Measurements from ENCODE around the gene SMIM8. TPM values are rescaled to one million over a fixed set of nuclear protein-coding genes. Genes with fewer than 3 reads are reported as not detected.

SMIM8 gene
- total and polyA plus RNA-seq, 2 of the 4 experiments (the other 2 are of a cell fraction), result 2.7 to 3.6 TPM

DNA sequence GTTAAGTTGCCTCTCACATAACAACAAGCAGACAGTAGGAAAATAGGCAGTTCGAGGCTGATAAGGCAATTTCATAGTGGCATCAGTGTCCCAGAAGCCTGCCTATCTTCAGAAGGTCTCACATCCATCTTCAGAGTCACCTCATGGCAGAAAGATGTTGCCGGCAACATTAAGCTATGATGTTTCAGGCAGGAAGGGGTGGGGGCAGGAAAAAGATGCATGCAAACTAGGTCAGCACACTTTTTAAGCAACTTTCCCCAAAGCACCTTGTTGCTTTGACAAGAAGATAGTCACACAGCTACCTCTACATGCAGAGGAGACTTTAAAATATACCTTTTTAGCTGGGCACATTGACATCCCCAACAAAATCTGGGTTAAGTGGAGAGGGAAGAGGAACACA is 43.2 kb upstream of the SMIM8 start:
- dilution Hi-C loops (cut with HindIII; ENCODE audit: low sequenced_read_pairs, unreplicated experiment), result no loop called here
- Histone ChIP-seq H3K4me2 (ENCODE audit: low read depth, low read length) (no peak overlapping the region), H2BK20ac (ENCODE audit: low read depth, low read length) (no peak overlapping the region), H3K27me3 (ENCODE audit: control insufficient read depth, insufficient read depth, low read length) (no peaks in the 10 kb centered on the region), H3K4me1 (ENCODE audit: control insufficient read depth, insufficient read depth, low read length) (peaks cover 2% of the 10 kb centered on the region), H4K20me1 (ENCODE audit: insufficient read depth, low read length) (peaks cover 4% of the 10 kb centered on the region; the same call in 1 of the 2 replicates), H3K4ac (ENCODE audit: low read depth, low read length) (no peak overlapping the region), H2AK5ac (ENCODE audit: low read depth, low read length) (no peak overlapping the region), H2AK9ac (replicated peaks; ENCODE audit: low read depth, low read length, poor library complexity) (no peak overlapping the region), H3K9me3 (ENCODE audit: control insufficient read depth, insufficient read depth, low read length) (no peaks in the 10 kb centered on the region), H3K14ac (replicated peaks; ENCODE audit: low read depth, low read length) (no peak overlapping the region), H4K8ac (ENCODE audit: low read depth in 2 of 2, low read length in 2 of 2) (no peak overlapping the region), H3K56ac (ENCODE audit: extremely low read depth, insufficient read depth, low read length) (no peak overlapping the region), H4K91ac (ENCODE audit: insufficient read depth, low read depth, low read length) (no peak overlapping the region), H2BK120ac (ENCODE audit: low read depth, low read length) (no peak overlapping the region), H2BK5ac (ENCODE audit: low read depth, low read length, poor library complexity, severe bottlenecking) (no peak overlapping the region), H2BK15ac (ENCODE audit: low read depth, low read length) (no peak overlapping the region), H3K27ac (ENCODE audit: insufficient read depth, low read length) (no peak overlapping the region), H4K5ac (ENCODE audit: low read depth, low read length) (no peak overlapping the region), H3K79me1 (ENCODE audit: low read depth in 1 of 2, low read length in 2 of 2) (no peaks in the 10 kb centered on the region), H3K23ac (ENCODE audit: low read depth, low read length) (no peak overlapping the region), H3K36me3 (ENCODE audit: control insufficient read depth, insufficient read depth, low read length) (no peaks in the 10 kb centered on the region), H3K9me1 (ENCODE audit: insufficient read depth, low read length) (0 out of 2 replicates have a peak, but pooled peaks cover 2% of the 10 kb centered on the region), H3K18ac (ENCODE audit: low read depth, low read length) (no peak overlapping the region), H3K4me3 (ENCODE audit: insufficient read depth, low read depth, low read length) (no peak overlapping the region), H2AFZ (replicated peaks; ENCODE audit: low read length, poor library complexity) (no peak overlapping the region), H3K9ac (ENCODE audit: low read depth, low read length) (no peak overlapping the region)
- intact Hi-C loops (cut with micrococcal nuclease), result no loop called here
- TF ChIP-seq RFX5 (IDR thresholded peaks at IDR 0.05; ENCODE audit: low read depth, low read length) (no peak), BHLHE40 (IDR thresholded peaks at IDR 0.05; ENCODE audit: low read depth, low read length) (no peak), CEBPB (IDR thresholded peaks at IDR 0.05; ENCODE audit: low read depth, low read length) (no peak), RAD21 (IDR thresholded peaks at IDR 0.05; ENCODE audit: low read length) (no peak), CHD1 (IDR thresholded peaks at IDR 0.05; ENCODE audit: low read depth, low read length) (no peak), POLR2A (IDR thresholded peaks at IDR 0.05; ENCODE audit: low read depth, low read length) (no peak), MXI1 (IDR thresholded peaks at IDR 0.05; ENCODE audit: borderline replicate concordance, low read depth, low read length) (no peak), NFE2L2 (IDR thresholded peaks at IDR 0.05; ENCODE audit: low read depth, low read length) (no peak), FOS (IDR thresholded peaks at IDR 0.05; ENCODE audit: low read depth, low read length) (no peak), RCOR1 (IDR thresholded peaks at IDR 0.05; ENCODE audit: insufficient replicate concordance, low read length) (no peak), MAZ (IDR thresholded peaks at IDR 0.05; ENCODE audit: borderline replicate concordance, low read depth, low read length) (no peak), SMC3 (IDR thresholded peaks at IDR 0.05; ENCODE audit: low read depth, low read length) (no peak)
- TF ChIP-seq, protein P1, sequence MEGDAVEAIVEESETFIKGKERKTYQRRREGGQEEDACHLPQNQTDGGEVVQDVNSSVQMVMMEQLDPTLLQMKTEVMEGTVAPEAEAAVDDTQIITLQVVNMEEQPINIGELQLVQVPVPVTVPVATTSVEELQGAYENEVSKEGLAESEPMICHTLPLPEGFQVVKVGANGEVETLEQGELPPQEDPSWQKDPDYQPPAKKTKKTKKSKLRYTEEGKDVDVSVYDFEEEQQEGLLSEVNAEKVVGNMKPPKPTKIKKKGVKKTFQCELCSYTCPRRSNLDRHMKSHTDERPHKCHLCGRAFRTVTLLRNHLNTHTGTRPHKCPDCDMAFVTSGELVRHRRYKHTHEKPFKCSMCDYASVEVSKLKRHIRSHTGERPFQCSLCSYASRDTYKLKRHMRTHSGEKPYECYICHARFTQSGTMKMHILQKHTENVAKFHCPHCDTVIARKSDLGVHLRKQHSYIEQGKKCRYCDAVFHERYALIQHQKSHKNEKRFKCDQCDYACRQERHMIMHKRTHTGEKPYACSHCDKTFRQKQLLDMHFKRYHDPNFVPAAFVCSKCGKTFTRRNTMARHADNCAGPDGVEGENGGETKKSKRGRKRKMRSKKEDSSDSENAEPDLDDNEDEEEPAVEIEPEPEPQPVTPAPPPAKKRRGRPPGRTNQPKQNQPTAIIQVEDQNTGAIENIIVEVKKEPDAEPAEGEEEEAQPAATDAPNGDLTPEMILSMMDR (conservative IDR thresholded peaks at IDR 0.05; ENCODE audit: low read depth, low read length), result no peak
- TF ChIP-seq, protein P2, sequence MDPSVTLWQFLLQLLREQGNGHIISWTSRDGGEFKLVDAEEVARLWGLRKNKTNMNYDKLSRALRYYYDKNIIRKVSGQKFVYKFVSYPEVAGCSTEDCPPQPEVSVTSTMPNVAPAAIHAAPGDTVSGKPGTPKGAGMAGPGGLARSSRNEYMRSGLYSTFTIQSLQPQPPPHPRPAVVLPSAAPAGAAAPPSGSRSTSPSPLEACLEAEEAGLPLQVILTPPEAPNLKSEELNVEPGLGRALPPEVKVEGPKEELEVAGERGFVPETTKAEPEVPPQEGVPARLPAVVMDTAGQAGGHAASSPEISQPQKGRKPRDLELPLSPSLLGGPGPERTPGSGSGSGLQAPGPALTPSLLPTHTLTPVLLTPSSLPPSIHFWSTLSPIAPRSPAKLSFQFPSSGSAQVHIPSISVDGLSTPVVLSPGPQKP (IDR thresholded peaks at IDR 0.05; ENCODE audit: borderline replicate concordance, low read depth, low read length), result no peak
- TF ChIP-seq, protein P3, sequence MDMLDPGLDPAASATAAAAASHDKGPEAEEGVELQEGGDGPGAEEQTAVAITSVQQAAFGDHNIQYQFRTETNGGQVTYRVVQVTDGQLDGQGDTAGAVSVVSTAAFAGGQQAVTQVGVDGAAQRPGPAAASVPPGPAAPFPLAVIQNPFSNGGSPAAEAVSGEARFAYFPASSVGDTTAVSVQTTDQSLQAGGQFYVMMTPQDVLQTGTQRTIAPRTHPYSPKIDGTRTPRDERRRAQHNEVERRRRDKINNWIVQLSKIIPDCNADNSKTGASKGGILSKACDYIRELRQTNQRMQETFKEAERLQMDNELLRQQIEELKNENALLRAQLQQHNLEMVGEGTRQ (IDR thresholded peaks at IDR 0.05; ENCODE audit: low read depth, low read length), result no peak
- in situ Hi-C loops (cut with MboI; ENCODE audit: low sequenced_read_pairs), result no loop called here
- CTCF ChIA-PET, result interaction anchor here (0.6 to 1.0 kb wide), 3 partner anchors 13 to 361 kb away, joined by 3 read pairs; no protein-coding TSS in a partner anchor
- DNase-seq (no peak), ATAC-seq (ENCODE audit: low read depth) (no peak)
- no TSS peak for BruUV-seq (replicated peaks)
- POLR2A ChIA-PET (ENCODE audit: unreplicated experiment), result no interaction called here
- no CpG with 5 or more reads among the region's 2 CpGs for WGBS, 2 experiments (ENCODE audit: extremely low coverage in 2 of 2, insufficient read length in 1 of 2)

Data from IMR-90 (cell line).